T-helper 1 cell treated with Interleukin-12 subunit alpha and Interleukin-12 subunit beta and Interleukin-4 antibody, amounts not matched to agents 30 μg/mL and 1 μg/mL, for 36 hours (primary cell): ENCODE measurements around the gene SCYL1.
"Not testable (repeated sequence)": the region's sequence is repeated elsewhere in the genome, so short reads cannot be mapped to it uniquely, and the experiment has no call there.

Source experiments
- H3K27ac Mint-ChIP-seq: one replicate; pipeline ENCODE4 v1.8.0; 2021; ENCODE audit warnings: mild to moderate bottlenecking, mixed read lengths
- H3K27me3 Mint-ChIP-seq: one replicate; pipeline ENCODE4 v1.8.0; 2021; ENCODE audit warnings: low read depth, mixed read lengths
- H3K36me3 Mint-ChIP-seq: one replicate; pipeline ENCODE4 v1.8.0; 2021; ENCODE audit warnings: low read depth, mixed read lengths
- H3K4me1 Mint-ChIP-seq: one replicate; pipeline ENCODE4 v1.8.0; 2021; ENCODE audit warnings: low read depth, mixed read lengths
- H3K4me3 Mint-ChIP-seq: one replicate; pipeline ENCODE4 v1.8.0; 2021; ENCODE audit warnings: mild to moderate bottlenecking, moderate library complexity, mixed read lengths
- H3K9me3 Mint-ChIP-seq: one replicate; pipeline ENCODE4 v1.8.0; 2021; ENCODE audit warnings: mixed read lengths

Gene SCYL1

GRCh38 chr11:65516135-65516968 lies 8.5 kb upstream of the SCYL1 start:
- H3K27me3 Mint-ChIP-seq, result no peaks in the 10 kb centered on the region
- no peak overlapping the region for H3K4me3 Mint-ChIP-seq
- H3K9me3 Mint-ChIP-seq, result no peaks in the 10 kb centered on the region
- no peaks in the 10 kb centered on the region for H3K36me3 Mint-ChIP-seq
- H3K27ac Mint-ChIP-seq, result peak overlapping the region; percentile 13
- peaks cover 7% of the 10 kb centered on the region for H3K4me1 Mint-ChIP-seq

- not testable (repeated sequence) for H3K4me3 Mint-ChIP-seq, H3K9me3 Mint-ChIP-seq, H3K27me3 Mint-ChIP-seq, H3K27ac Mint-ChIP-seq, H3K36me3 Mint-ChIP-seq
- H3K4me1 Mint-ChIP-seq, result peaks cover 28% of the 10 kb centered on the region
These were observed 5.8 kb upstream of the SCYL1 start for GRCh38 chr11:65518941-65519549.

DNA sequence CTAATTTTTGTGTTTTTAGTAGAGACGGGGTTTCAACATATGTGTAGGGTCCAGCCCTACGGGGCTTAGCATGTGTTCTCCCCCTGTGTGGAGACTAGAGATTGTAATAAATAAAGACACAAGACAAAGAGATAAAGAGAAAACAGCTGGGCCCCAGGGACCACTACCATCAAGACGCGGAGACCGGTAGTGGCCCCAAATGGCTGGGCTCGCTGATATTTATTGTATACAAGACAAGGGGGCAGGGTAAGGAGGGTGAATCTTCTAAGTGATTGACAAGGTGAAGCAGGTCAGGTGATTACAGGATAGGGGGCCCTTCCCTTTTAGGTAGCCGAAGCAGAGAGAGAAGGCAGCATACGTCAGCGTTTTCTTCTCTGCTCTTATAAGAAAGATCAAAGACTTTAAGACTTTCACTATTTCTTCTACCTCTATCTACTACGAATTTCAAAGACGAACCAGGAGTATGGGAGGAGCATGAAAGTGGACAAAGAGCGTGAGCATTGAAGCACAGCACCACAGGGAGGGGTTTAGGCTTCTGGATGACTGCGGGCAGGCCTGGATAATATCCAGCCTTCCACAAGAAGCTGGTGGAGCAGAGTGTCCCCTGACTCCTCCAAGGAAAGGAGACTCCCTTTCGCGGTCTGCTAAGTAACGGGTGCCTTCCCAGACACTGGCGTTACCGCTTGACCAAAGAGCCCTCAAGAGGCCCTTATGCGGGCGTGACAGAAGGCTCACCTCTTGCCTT lies 2.9 kb upstream of the SCYL1 start:
- H3K4me3 Mint-ChIP-seq, result peak overlapping the region; percentile 27
- peak overlapping the region; percentile 57 for H3K27ac Mint-ChIP-seq
- not testable (repeated sequence) for H3K9me3 Mint-ChIP-seq, H3K27me3 Mint-ChIP-seq, H3K36me3 Mint-ChIP-seq
- peaks cover 32% of the 10 kb centered on the region for H3K4me1 Mint-ChIP-seq

DNA sequence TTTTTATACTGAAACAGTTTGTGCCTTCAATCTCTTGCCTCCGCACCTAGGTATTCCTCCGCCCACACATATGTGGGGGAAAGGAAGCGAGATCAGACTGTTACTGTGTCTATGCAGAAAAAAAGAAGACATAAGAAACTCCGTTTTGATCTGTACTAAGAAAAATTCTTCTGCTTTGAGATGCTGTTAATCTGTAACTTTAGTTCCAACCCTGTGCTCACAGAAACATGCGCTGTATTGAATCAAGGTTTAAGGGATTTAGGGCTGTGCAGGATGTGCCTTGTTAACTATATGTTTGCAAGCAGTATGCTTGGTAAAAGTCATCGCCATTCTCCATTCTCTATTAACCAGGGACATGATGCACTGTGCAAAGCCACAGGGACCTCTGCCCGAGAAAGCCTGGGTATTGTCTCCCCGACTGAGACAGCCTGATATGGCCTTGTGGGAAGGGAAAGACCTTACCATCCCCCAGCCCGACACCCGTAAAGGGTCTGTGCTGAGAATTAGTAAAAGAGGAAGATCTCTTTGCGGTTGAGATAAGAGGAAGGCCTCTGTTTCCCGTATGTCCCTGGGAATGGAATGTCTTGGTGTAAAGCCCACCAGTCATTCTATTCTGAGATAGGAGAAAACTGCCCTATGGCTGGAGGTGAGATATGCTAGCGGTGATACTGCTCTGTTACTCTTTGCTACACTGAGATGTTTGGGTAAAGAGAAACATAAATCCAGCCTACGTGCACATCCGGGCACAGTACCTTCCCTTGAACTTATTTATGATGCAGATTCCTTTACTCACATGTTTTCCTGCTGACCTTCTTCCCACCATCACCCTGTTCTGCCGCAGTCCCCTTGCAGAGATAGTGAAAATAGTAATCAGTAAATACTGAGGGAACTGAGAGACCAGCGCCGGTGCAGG lies 1.9 kb upstream of the SCYL1 start:
- peaks cover 11% of the 10 kb centered on the region for H3K36me3 Mint-ChIP-seq
- peak overlapping the region; percentile 87 for H3K27ac Mint-ChIP-seq
- peak overlapping the region; percentile 64 for H3K4me3 Mint-ChIP-seq
- H3K4me1 Mint-ChIP-seq, result peaks cover 35% of the 10 kb centered on the region
- H3K27me3 Mint-ChIP-seq, H3K9me3 Mint-ChIP-seq: not testable (repeated sequence)

DNA sequence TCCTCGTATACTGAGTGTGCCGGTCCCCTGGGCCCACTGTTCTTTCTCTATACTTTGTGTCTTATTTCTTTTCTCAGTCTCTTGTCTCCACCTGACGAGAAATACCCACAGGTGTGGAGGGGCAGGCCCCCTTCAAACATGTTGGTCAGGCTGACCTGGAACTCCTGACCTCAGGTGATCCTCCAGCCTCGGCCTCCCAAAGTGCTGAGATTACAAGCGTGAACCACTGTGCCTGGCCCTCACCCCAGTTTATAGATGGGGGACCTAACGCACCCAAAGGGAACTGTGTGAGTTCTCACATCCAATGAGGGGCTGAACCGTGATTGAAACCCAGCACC lies 1.3 kb upstream of the SCYL1 start:
- H3K27me3 Mint-ChIP-seq, H3K9me3 Mint-ChIP-seq: not testable (repeated sequence)
- H3K4me3 Mint-ChIP-seq, result peak overlapping the region; percentile 64
- H3K27ac Mint-ChIP-seq, result peak overlapping the region; percentile 87
- peaks cover 36% of the 10 kb centered on the region for H3K4me1 Mint-ChIP-seq
- H3K36me3 Mint-ChIP-seq, result peaks cover 11% of the 10 kb centered on the region

- peaks cover 39% of the 10 kb centered on the region for H3K4me1 Mint-ChIP-seq
- peaks cover 11% of the 10 kb centered on the region for H3K36me3 Mint-ChIP-seq
- peak overlapping the region; percentile 89 for H3K27ac Mint-ChIP-seq
These were observed 706 bp upstream of the SCYL1 start for GRCh38 chr11:65524014-65524740.

GRCh38 chr11:65525546-65526480 lies 930 bp downstream of the SCYL1 start:
- Mint-ChIP-seq H3K4me3 (peak overlapping the region; percentile 89), H3K36me3 (peaks cover 14% of the 10 kb centered on the region), H3K27me3 (no peaks in the 10 kb centered on the region), H3K9me3 (no peaks in the 10 kb centered on the region), H3K4me1 (peaks cover 44% of the 10 kb centered on the region), H3K27ac (peak overlapping the region; percentile 80)

More at GRCh38 chr11:65524014-65524740, 706 bp upstream of the SCYL1 start:
- Mint-ChIP-seq H3K4me3 (peak overlapping the region; percentile 68), H3K9me3 (no peaks in the 10 kb centered on the region), H3K27me3 (no peaks in the 10 kb centered on the region)

DNA sequence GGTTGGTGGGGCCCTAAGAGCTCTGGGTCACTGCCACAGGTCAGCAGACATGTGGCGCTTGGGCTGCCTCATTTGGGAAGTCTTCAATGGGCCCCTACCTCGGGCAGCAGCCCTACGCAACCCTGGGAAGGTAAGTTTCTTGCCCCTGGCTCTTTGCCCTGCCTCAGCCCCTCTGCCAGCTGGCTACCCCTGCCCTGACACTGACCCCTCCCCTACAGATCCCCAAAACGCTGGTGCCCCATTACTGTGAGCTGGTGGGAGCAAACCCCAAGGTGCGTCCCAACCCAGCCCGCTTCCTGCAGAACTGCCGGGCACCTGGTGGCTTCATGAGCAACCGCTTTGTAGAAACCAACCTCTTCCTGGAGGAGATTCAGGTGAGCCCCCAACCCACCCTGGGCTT lies 1.9 kb downstream of the SCYL1 start:
- Mint-ChIP-seq H3K36me3 (peaks cover 22% of the 10 kb centered on the region), H3K4me3 (peak overlapping the region; percentile 62), H3K4me1 (peaks cover 44% of the 10 kb centered on the region), H3K27ac (no peak overlapping the region), H3K9me3 (no peaks in the 10 kb centered on the region), H3K27me3 (no peaks in the 10 kb centered on the region)

DNA sequence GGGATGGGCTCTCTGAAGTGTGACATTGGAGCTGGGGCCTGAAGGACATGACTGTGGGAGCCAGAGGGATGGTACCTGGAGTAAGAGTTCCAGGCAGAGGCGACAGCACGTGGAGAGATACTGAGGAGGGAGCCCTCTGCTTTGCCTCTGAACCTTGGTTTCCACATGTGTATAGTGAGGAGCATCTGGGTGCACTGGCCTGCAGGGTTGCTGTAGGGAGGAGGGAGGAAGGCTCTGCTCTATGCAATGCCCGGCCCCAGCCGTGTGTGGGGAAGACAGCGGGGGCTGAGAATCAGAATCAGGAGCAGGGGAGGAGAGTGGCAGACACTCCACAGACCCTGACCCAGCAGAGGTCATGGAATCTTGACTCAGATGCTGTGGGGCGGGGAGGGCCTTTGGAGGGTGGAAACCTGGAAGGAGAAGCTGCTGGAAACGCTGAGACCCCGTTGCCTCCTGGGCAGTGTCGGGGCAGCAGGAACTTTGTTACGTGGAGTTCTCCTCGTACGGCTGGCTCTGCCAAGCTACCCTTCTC lies 4.0 kb downstream of the SCYL1 start:
- peaks cover 26% of the 10 kb centered on the region for H3K4me1 Mint-ChIP-seq
- H3K9me3 Mint-ChIP-seq, result no peaks in the 10 kb centered on the region
- H3K27me3 Mint-ChIP-seq, result no peaks in the 10 kb centered on the region
- no peak overlapping the region for H3K27ac Mint-ChIP-seq
- peaks cover 25% of the 10 kb centered on the region for H3K36me3 Mint-ChIP-seq
- no peak overlapping the region for H3K4me3 Mint-ChIP-seq

DNA sequence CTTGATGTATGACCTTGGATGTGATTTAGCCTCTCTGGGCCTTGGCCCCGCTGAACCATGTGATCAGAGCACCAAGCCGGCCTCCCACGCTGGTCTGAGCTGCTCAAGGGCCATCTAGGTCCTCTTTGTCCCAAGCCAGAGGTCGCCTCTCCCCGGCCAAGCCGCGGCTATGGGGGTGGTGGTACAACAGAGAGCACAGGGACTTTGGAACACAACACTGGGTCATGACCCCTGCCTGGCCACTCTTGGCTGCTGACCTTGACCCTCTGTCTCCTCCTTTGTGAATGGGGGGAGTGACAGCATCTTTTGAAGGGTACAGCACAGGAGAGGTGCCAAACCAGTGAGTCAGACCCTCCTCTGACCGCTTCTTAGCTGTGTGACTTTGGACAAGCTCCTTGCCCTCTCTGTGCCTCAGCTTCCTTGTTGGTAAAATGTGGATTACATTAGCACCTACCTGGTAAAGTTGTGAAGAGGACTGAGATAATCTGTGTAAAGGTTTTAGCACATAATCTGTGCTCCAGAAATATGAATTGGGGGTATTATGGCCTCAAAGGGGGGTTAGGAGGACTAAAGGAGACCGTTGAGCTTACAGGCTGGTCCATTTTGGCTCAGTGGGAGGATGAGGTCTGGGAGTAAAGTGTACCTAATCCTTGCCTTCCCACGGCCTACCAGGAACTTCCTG lies 4.7 kb downstream of the SCYL1 start:
- Mint-ChIP-seq H3K4me1 (peaks cover 20% of the 10 kb centered on the region), H3K27me3 (no peaks in the 10 kb centered on the region), H3K9me3 (no peaks in the 10 kb centered on the region), H3K27ac (no peak overlapping the region), H3K36me3 (peaks cover 29% of the 10 kb centered on the region), H3K4me3 (no peak overlapping the region)

- peak overlapping the region; percentile 34 for H3K27ac Mint-ChIP-seq
- H3K36me3 Mint-ChIP-seq, result peaks cover 31% of the 10 kb centered on the region
- H3K4me3 Mint-ChIP-seq, result no peak overlapping the region
- H3K4me1 Mint-ChIP-seq, result peaks cover 20% of the 10 kb centered on the region
- no peaks in the 10 kb centered on the region for H3K9me3 Mint-ChIP-seq
- H3K27me3 Mint-ChIP-seq, result no peaks in the 10 kb centered on the region
These were observed 5.2 kb downstream of the SCYL1 start for GRCh38 chr11:65530157-65530496.

GRCh38 chr11:65532388-65533064 lies 7.6 kb downstream of the SCYL1 start:
- no peaks in the 10 kb centered on the region for H3K27me3 Mint-ChIP-seq
- no peak overlapping the region for H3K27ac Mint-ChIP-seq
- H3K4me1 Mint-ChIP-seq, result peaks cover 11% of the 10 kb centered on the region
- H3K4me3 Mint-ChIP-seq, result no peak overlapping the region
- no peaks in the 10 kb centered on the region for H3K9me3 Mint-ChIP-seq
- peaks cover 25% of the 10 kb centered on the region for H3K36me3 Mint-ChIP-seq
